NCI-H2107 (cell line): ENCODE measurements around the gene CLDN2.
"Not testable (repeated sequence)": the region's sequence is repeated elsewhere in the genome, so short reads cannot be mapped to it uniquely, and the experiment has no call there.

Experiments used
- DNase-seq: peaks from one replicate; lab custom pipeline; 2025; lab: John Stamatoyannopoulos, UW

Gene CLDN2, protein sequence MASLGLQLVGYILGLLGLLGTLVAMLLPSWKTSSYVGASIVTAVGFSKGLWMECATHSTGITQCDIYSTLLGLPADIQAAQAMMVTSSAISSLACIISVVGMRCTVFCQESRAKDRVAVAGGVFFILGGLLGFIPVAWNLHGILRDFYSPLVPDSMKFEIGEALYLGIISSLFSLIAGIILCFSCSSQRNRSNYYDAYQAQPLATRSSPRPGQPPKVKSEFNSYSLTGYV

GRCh38 chrX:106919932-106920452 is at the start of gene CLDN2:
CLDN2 (plus strand) TSS chrX:106920402; CDS start chrX:106928229, 7,827 bp downstream.
- DNase-seq, result no peak

DNA sequence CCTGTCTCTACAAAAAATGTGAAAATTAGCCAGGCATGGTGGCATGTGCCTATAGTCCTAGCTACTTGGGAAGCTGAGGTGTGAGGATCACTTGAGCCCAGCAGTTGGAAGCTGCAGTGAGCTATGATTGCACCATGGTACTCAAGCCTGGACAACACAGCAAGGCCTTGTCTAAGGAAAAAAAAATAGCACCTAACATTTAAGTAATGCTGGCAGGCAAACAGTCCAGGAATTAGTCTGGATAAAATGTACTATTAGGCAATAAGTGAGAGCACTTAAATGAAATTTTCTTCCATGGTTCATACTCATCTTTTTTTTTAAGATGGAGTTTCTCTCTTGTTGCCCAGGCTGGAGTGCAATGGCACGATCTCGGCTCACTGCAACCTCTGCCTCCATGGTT is 47.4 kb upstream of the CLDN2 start:
- not testable (repeated sequence) for DNase-seq

- no peak for DNase-seq
These were observed 46.1 kb upstream of the CLDN2 start for GRCh38 chrX:106874075-106874474.

DNA sequence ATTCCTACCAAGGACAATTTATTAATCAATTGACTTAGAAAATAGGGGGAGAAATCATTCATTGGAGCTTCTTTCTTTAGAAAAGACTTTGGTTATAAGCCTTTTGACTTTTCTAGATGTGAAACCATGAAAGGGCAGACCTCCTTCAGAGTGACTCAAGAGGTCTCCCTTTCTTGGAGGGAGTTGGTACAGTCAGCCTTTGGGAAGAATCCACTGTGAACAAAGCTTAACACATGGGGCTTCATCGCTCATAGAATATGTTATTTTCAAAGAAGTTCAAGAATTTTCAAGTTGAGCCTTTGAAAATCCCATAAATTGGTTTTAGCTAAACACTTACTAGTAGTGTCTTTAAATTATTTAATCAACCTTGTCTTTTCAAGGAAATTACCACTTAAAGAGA is 45.1 kb upstream of the CLDN2 start:
- DNase-seq, result no peak

GRCh38 chrX:106889468-106889867 is 30.7 kb upstream of the CLDN2 start:
- no peak for DNase-seq

GRCh38 chrX:106891762-106892460 is 28.3 kb upstream of the CLDN2 start:
- no peak for DNase-seq

- peak; percentile 37 for DNase-seq
These were observed 25.8 kb upstream of the CLDN2 start for GRCh38 chrX:106894392-106894909.

DNA sequence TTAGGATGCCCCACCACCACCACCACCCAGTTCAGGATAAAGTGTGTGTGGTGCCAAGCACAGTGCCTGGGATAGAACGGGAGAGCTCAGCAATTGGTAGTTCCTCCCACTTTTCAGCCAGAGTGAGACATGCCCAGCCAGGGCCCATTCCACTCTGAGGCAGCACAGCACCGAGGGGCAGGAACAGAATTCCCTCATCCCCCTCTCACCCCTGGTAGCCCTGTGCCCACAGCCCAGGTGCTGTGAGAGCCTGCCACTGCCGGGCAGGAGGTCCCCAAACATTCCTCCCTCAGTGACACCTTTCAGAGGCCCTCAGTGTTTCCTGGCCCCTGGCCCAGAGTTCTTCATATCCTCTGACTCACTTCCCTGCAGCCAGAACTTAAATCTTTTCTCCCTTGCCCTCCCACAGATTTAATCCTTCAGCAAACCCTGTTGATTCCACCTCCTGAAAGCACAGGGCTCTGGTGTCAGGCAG is 25.2 kb upstream of the CLDN2 start:
- no peak for DNase-seq

GRCh38 chrX:106897259-106897658 is 22.9 kb upstream of the CLDN2 start:
- DNase-seq, result no peak

DNA sequence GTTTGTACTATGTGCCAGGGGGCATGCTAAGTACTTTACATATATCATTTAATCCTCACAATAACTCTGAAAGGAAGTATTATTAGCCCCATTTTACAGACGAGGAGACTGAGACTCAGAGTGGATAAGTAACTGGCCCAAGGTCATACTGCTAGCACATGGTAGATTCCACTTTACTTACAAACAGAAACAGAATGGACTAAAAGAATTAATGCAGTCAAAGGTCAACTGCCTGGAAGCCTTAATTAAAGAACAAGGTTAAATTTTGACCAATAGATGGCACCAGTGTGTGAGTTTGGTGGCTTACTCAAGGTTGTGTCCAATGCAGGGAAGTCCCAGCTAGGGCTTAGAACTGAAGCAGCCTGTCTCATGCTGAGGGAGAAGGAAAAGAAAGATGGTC is 21.7 kb upstream of the CLDN2 start:
- DNase-seq, result peak; percentile 16

DNA sequence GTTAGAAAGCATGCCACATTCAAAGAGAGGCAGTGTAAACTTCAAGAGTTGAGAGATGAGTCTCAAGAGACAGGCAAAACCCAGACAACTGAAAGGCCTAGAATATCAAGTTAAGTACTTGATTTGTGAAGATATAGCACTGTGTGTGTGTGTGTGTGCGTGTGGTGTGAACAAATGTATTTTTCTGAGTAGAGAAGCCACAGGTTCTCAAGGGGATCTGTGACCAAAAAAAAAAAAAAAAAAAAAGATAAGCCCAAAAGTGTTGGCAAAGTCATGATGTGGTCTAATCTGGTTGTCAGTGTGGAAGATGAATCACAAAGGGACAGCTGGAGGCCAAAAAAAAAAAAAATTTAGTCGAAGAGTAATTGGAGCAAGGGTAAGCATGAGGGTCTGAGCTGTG is 20.9 kb upstream of the CLDN2 start:
- DNase-seq, result no peak

GRCh38 chrX:106899841-106900240 is 20.4 kb upstream of the CLDN2 start:
- no peak for DNase-seq

DNA sequence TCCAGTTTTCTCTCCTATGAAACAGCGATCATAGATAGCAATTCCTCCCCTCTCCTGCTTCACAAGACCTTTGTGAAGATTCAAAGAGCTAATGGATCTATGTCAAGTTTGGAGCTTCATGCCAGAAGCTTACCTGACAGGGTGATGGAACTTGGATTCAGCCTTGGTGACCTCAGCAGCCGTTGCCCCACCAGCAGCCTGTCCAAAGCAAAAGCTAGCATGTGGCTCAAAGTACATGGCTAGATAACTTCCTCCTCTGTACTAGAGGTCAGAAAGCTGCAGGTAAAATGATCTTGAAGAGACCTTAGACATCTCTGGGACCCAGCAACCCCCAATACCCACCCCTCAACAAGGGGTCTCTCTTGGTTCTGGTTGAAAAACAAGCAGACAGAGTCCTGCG is 18.9 kb upstream of the CLDN2 start:
- no peak for DNase-seq

GRCh38 chrX:106901781-106902219 is 18.4 kb upstream of the CLDN2 start:
- no peak for DNase-seq

GRCh38 chrX:106902684-106903083 is 17.5 kb upstream of the CLDN2 start:
- no peak for DNase-seq

DNA sequence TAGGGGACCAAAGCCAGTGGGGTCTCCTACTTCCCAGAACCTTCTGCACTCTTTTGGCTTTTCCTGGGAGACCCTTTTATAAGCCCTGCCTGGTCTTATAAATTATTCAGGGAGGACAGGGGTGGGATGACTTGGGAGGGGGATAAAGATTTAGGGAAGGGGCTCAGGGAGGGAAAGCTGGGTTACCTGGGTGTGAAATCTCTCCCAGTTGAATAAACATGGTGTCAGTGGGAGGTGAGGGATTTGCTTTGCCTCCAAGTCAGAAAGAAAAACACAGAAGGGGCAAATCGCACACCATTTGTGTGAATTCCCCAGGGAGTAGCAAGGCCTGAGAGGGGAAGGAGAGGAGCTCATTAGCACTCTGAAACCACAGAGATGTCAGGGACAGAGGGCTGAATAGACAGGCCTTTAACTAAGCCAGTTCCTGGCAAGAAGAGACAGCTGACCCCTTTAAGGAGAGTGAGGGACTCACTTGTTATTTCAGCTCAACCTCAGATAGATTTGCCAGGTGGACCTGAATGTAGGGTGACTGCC is 16.8 kb upstream of the CLDN2 start, which contains the start of gene RIPPLY1:
RIPPLY1 (minus strand) TSS at position 51 of the 534 bp plus-strand sequence. CDS start 54 bp downstream, outside the sequence.
- no peak for DNase-seq

- no peak for DNase-seq
These were observed 16.2 kb upstream of the CLDN2 start for GRCh38 chrX:106903856-106904528.

GRCh38 chrX:106905064-106905708 is 15.0 kb upstream of the CLDN2 start:
- DNase-seq, result no peak

DNA sequence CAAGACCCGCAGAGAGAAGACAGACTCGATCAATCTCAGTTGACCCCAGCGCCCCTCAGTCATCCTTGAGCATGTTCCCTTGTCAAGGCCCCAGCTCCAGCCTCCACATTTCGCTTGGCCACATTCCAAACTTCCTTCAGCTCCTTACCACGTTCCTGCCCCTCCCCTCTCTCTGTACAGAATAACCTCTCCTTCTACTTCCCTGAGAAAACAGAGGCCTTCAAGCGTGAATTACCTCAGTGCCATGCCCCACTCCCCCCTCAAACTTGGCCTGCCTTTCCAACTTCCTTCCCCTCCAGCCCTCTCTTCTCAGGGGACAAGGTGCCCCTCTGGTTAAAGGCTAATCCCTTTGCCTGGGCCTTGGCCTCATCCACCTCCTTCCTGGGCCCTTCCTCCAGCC is 13.8 kb upstream of the CLDN2 start:
- DNase-seq, result no peak

DNA sequence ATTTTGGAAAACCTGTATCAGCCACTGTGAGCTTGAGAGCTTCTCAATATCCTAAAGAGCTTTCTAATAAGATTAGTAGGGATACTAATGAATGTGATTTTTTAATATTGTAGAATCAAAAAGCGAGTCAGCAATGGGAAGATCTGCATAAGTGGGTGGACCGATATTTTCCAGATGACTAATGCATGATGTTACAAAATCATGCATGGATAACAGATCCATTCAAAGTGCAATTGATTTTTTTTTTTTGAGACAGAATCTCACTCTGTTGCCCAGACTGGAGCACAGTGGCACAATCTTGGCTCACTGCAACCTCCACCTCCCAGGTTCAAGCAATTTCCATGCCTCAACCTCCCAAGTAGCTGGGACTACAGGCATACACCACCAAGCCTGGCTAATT is 7.3 kb upstream of the CLDN2 start:
- no peak for DNase-seq

DNA sequence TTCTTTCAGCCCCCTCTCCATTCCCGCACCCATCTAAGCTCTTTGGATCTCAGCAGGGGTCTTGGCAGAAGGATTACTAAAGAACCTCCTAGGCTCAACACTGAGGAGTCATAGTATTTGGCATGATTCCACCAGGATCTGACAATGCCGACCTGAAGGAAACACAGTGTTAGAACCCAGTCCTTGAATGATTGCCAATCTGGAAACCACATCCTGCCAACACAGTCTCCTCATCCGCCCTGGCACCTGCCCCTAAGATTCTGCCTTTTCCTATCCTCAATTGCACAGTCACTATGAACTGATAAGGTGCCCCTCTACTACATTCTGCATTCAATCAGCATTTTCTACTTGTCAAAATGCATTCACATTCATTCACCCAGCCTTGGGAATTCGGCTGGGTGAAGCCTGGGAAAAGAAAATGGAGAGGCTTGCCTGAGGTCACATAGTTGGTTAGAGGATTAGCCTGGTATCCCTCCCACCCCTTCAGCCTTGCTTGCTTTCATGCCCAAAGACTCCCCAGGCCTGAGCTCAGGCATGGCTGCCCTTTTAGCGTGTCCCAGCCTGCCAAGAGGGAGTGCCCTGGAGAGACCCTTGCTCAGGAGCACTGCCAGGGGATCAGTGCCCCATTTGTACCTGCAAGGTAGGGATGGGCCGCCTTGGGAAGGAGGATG is 2.2 kb upstream of the CLDN2 start:
- DNase-seq, result no peak
